Measurements from ENCODE around the gene KCNRG. TPM values are rescaled to one million over a fixed set of nuclear protein-coding genes. Genes with fewer than 3 reads are reported as not detected.

KCNRG gene
- total RNA-seq, 1 donor from 2014 or later: 0.61 TPM

- TF ChIP-seq EZH2 (IDR thresholded peaks at IDR 0.05; ENCODE audit: insufficient read depth, low read length) (no peak), CTCF (IDR thresholded peaks at IDR 0.05; ENCODE audit: insufficient read depth, low read depth, low read length) (no peak)
- H2AFZ ChIP-seq (ENCODE audit: low read depth, low read length): no peak overlapping the region
- peaks cover 4% of the 10 kb centered on the region for H3K36me3 ChIP-seq (ENCODE audit: insufficient read depth, low read length)
- Mint-ChIP-seq H3K27me3 (ENCODE audit: low read depth, unreplicated experiment) (no peaks in the 10 kb centered on the region), H3K36me3 (ENCODE audit: low read depth, unreplicated experiment) (peaks cover under 1% of the 10 kb centered on the region), H3K9me3 (ENCODE audit: unreplicated experiment) (no peaks in the 10 kb centered on the region), H3K4me1 (ENCODE audit: low read depth, unreplicated experiment) (no peaks in the 10 kb centered on the region), H3K27ac (ENCODE audit: unreplicated experiment) (no peak overlapping the region), H3K4me3 (ENCODE audit: unreplicated experiment) (no peak overlapping the region)
- H3K4me1 ChIP-seq (ENCODE audit: insufficient read depth, low read length): no peaks in the 10 kb centered on the region
- DNase-seq (ENCODE audit: low read depth) (no peak), FAIRE-seq (no peak)
- H4K20me1 ChIP-seq (ENCODE audit: insufficient read depth, low read length): no peaks in the 10 kb centered on the region
- H3K27me3 ChIP-seq (ENCODE audit: insufficient read depth, low read length): no peaks in the 10 kb centered on the region
- no peak overlapping the region for H3K4me2 ChIP-seq (ENCODE audit: low read length)
- H3K9ac ChIP-seq (ENCODE audit: low read length): no peak overlapping the region
- no peaks in the 10 kb centered on the region for H3K79me2 ChIP-seq (ENCODE audit: insufficient read depth, low read length)
- no peak overlapping the region for H3K4me3 ChIP-seq (ENCODE audit: insufficient read depth, low read depth, low read length)
- no peak overlapping the region for H3K27ac ChIP-seq (ENCODE audit: low read depth, low read length)
- H3K9me3 ChIP-seq (ENCODE audit: insufficient read depth, low read depth, low read length): no peaks in the 10 kb centered on the region
Observed at GRCh38 chr13:50026788-50027473, 11.7 kb downstream of the KCNRG start.

- Mint-ChIP-seq H3K4me1 (ENCODE audit: low read depth, unreplicated experiment) (peaks cover 2% of the 10 kb centered on the region), H3K4me3 (ENCODE audit: unreplicated experiment) (no peak overlapping the region), H3K27ac (ENCODE audit: unreplicated experiment) (peak overlapping the region; percentile 48), H3K36me3 (ENCODE audit: low read depth, unreplicated experiment) (no peaks in the 10 kb centered on the region), H3K27me3 (ENCODE audit: low read depth, unreplicated experiment) (no peaks in the 10 kb centered on the region), H3K9me3 (ENCODE audit: unreplicated experiment) (no peaks in the 10 kb centered on the region)
- Histone ChIP-seq H3K27ac (ENCODE audit: low read depth, low read length) (no peak overlapping the region), H3K9ac (ENCODE audit: low read length) (no peak overlapping the region), H3K4me1 (ENCODE audit: insufficient read depth, low read length) (peaks cover 5% of the 10 kb centered on the region), H3K27me3 (ENCODE audit: insufficient read depth, low read length) (no peaks in the 10 kb centered on the region), H3K36me3 (ENCODE audit: insufficient read depth, low read length) (no peaks in the 10 kb centered on the region), H3K9me3 (ENCODE audit: insufficient read depth, low read depth, low read length) (no peaks in the 10 kb centered on the region), H2AFZ (ENCODE audit: low read depth, low read length) (no peak overlapping the region), H3K79me2 (ENCODE audit: insufficient read depth, low read length) (no peaks in the 10 kb centered on the region), H3K4me3 (ENCODE audit: insufficient read depth, low read depth, low read length) (no peak overlapping the region), H3K4me2 (ENCODE audit: low read length) (no peak overlapping the region), H4K20me1 (ENCODE audit: insufficient read depth, low read length) (no peaks in the 10 kb centered on the region)
- TF ChIP-seq CTCF (IDR thresholded peaks at IDR 0.05; ENCODE audit: insufficient read depth, low read depth, low read length) (no peak), EZH2 (IDR thresholded peaks at IDR 0.05; ENCODE audit: insufficient read depth, low read length) (no peak)
- FAIRE-seq (no peak), DNase-seq (ENCODE audit: low read depth) (no peak)
Observed at GRCh38 chr13:50030315-50030714, 15.1 kb downstream of the KCNRG start.

GRCh38 chr13:50033725-50034124, 18.5 kb downstream of the KCNRG start:
- Histone ChIP-seq H3K4me2 (ENCODE audit: low read length) (no peak overlapping the region), H3K27me3 (ENCODE audit: insufficient read depth, low read length) (no peaks in the 10 kb centered on the region), H3K9ac (ENCODE audit: low read length) (no peak overlapping the region), H3K79me2 (ENCODE audit: insufficient read depth, low read length) (no peaks in the 10 kb centered on the region), H2AFZ (ENCODE audit: low read depth, low read length) (no peak overlapping the region), H3K36me3 (ENCODE audit: insufficient read depth, low read length) (no peaks in the 10 kb centered on the region), H4K20me1 (ENCODE audit: insufficient read depth, low read length) (no peaks in the 10 kb centered on the region), H3K9me3 (ENCODE audit: insufficient read depth, low read depth, low read length) (no peaks in the 10 kb centered on the region), H3K4me1 (ENCODE audit: insufficient read depth, low read length) (peaks cover 5% of the 10 kb centered on the region), H3K4me3 (ENCODE audit: insufficient read depth, low read depth, low read length) (no peak overlapping the region), H3K27ac (ENCODE audit: low read depth, low read length) (no peak overlapping the region)
- Mint-ChIP-seq H3K4me3 (ENCODE audit: unreplicated experiment) (no peak overlapping the region), H3K9me3 (ENCODE audit: unreplicated experiment) (no peaks in the 10 kb centered on the region), H3K27me3 (ENCODE audit: low read depth, unreplicated experiment) (no peaks in the 10 kb centered on the region), H3K36me3 (ENCODE audit: low read depth, unreplicated experiment) (no peaks in the 10 kb centered on the region), H3K27ac (ENCODE audit: unreplicated experiment) (no peak overlapping the region), H3K4me1 (ENCODE audit: low read depth, unreplicated experiment) (peaks cover 6% of the 10 kb centered on the region)
- FAIRE-seq (no peak), DNase-seq (ENCODE audit: low read depth) (peak; percentile 39)
- no peak for TF ChIP-seq EZH2 (IDR thresholded peaks at IDR 0.05; ENCODE audit: insufficient read depth, low read length)
- no peak for TF ChIP-seq CTCF (IDR thresholded peaks at IDR 0.05; ENCODE audit: insufficient read depth, low read depth, low read length)
